Coronary artery (tissue), 2 donors: ENCODE measurements around the gene TFCP2L1.

ENCODE experiments used
- DNase-seq: peaks from one replicate; pipeline ENCODE4 v3.0.0-alpha.2; 2017; ENCODE audit warnings: low spot score
- H3K27ac ChIP-seq, 2 donors: fragments of 200-600 bp; sonication (generic); one replicate each; pipeline ENCODE4 v1.5.1; 2016 to 2019
- H3K4me3 ChIP-seq: fragments of 200-600 bp; sonication (generic); 2 replicates; pipeline ENCODE4 v1.5.1; 2016; ENCODE audit warnings: mild to moderate bottlenecking, moderate library complexity
- CTCF ChIP-seq: fragments of 200-600 bp; sonication (generic); IDR thresholded peaks from one replicate; pipeline ENCODE4 v1.5.1; 2019; ENCODE audit warnings: antibody characterized with exemption

The TFCP2L1 gene

GRCh38 chr2:121294881-121295840 is 10.2 kb upstream of the TFCP2L1 start:
- Histone ChIP-seq H3K27ac (no peak overlapping the region), H3K4me3 (no peak overlapping the region)
- no peak for DNase-seq
- TF ChIP-seq CTCF: no peak

GRCh38 chr2:121293450-121294325 is 8.7 kb upstream of the TFCP2L1 start:
- Histone ChIP-seq H3K4me3 (no peak overlapping the region), H3K27ac (no peak overlapping the region)
- no peak for DNase-seq
- no peak for TF ChIP-seq CTCF

- no peak for TF ChIP-seq CTCF
These were observed 6.2 kb upstream of the TFCP2L1 start for GRCh38 chr2:121291251-121291580.

GRCh38 chr2:121289271-121289670 is 4.3 kb upstream of the TFCP2L1 start:
- H3K4me3 ChIP-seq: no peak overlapping the region
- TF ChIP-seq CTCF: no peak

More at GRCh38 chr2:121291251-121291580, 6.2 kb upstream of the TFCP2L1 start:
- H3K4me3 ChIP-seq: no peak overlapping the region
- no peak overlapping the region for H3K27ac ChIP-seq
- DNase-seq: no peak

GRCh38 chr2:121288454-121289231 is 3.6 kb upstream of the TFCP2L1 start:
- no peak overlapping the region for H3K27ac ChIP-seq
- no peak overlapping the region for H3K4me3 ChIP-seq
- TF ChIP-seq CTCF: no peak
- DNase-seq: no peak

More at GRCh38 chr2:121289271-121289670, 4.3 kb upstream of the TFCP2L1 start:
- H3K27ac ChIP-seq: no peak overlapping the region
- DNase-seq: no peak

- no peak for TF ChIP-seq CTCF
- no peak for DNase-seq
These were observed 3.0 kb upstream of the TFCP2L1 start for GRCh38 chr2:121287956-121288355.

More at GRCh38 chr2:121287956-121288355, 3.0 kb upstream of the TFCP2L1 start:
- H3K4me3 ChIP-seq: no peak overlapping the region
- H3K27ac ChIP-seq: no peak overlapping the region
